Activated CD4-positive, alpha-beta T cell treated with anti-CD3 and anti-CD28 coated beads, Interleukin-2, amount 50 U/mL, for 24 hours (primary cell): ENCODE results near the gene BTBD9.

ENCODE experiments used
- DNase-seq, 2 donors: peaks; one replicate each; pipeline ENCODE4 v3.0.0-alpha.2; 2020; ENCODE audit warnings: low read depth in 1 of 2, low spot score in 1 of 2

Gene BTBD9

DNA sequence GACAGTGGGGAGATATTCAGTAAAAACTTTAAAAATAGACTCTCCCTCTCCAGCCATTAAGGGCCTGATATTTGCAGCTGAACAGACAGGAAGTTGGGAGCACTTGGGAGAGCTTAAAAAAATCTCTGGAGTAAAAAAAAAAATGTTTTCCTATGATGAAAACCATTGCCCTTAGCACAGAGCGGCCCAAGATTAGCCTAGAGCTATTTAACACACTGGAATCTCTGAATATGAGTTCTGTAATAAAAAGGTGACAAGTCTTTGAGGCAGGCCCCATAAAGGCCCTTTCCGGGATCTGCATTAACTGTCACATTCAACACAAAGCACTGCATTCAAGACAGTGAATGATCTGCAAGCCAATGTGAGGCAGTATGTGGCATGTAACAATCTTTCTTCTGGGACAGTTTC, 426.5 kb downstream of the BTBD9 start:
- DNase-seq = no peak

GRCh38 chr6:38212579-38212978, 427.1 kb downstream of the BTBD9 start:
- no peak for DNase-seq

DNA sequence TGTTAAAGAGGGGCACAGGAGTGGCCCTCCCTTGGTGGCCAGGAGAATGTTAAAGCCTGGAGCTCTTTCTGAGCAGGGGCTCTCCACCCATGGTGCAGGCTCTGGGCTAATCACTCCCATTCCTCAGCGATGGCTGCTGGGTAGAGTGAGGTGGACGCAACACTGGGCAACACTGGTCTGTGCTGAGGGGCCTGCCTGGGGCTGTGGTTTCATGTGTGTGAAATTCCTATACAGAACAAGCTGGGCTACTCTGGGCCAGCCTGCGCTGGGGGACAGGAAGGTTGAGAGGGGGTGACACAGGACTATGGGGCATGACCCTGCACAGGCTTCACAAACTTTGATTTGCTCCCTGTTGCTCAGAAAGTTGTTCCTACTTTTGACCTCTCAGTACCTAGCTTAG, 427.6 kb downstream of the BTBD9 start:
- no peak for DNase-seq

- no peak for DNase-seq
Measured at GRCh38 chr6:38209371-38210260, 430.1 kb downstream of the BTBD9 start.

DNA sequence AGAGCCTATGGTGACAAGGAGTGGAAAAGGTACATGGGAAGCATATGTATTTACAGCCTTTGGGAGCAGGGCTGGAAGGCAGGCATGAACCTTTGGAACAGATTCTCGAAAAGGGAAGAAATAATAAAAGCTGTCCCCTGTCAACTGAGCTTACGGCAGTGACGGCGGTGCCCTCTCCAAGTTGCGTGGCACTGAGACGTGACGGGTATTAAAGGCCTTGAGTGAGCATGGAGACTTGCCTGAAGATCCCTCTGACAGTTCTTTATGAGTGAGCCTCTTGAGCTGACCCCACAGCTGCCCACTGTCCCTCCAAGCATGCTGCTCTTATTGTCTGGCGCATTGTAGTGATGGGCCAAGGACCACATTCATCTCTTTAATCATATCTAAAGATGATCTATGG, 431.7 kb downstream of the BTBD9 start:
- no peak for DNase-seq

DNA sequence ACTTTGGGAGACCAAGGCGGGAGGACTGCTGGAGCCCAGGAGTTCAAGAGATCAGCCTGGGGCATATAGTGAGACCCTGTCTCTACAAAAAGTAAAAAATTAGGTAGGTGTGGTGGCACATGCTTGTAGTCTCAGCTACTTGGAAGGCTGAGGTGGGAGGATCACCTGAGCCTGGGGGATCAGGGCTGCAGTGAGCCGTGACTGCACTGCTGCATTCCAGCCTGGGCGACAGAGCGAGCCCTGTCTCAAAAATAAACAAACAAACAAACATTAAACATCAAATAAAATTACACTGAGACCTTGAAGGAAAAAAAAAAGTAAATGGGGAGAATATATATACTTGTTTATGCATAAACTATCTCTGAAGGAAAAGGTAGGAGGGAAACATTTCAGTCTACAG, 432.4 kb downstream of the BTBD9 start:
- DNase-seq = no peak

GRCh38 chr6:38198219-38198618, 441.5 kb downstream of the BTBD9 start:
- DNase-seq = no peak

GRCh38 chr6:38195113-38195635, 444.6 kb downstream of the BTBD9 start:
- no peak for DNase-seq

DNA sequence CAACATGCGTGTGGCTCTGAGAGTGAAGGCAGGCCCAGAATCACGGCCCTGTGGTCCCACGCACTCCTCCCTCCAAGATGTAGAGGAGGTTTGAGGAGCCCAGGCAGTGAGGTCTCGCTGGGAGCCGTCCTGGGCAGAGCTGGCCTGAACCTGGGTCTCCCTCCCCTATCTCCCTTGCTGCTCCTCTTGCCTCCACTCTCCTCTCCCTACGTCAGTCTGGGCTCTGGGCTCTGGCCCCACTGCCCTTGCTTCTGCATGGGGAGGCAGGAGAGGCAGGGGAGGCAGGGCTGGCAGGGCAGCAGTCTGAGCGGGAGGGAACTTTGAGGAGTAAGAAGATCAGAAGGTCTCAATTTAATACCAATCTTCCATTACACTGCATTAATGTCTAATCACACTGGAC, 445.1 kb downstream of the BTBD9 start:
- DNase-seq = no peak

- DNase-seq = no peak
Measured at GRCh38 chr6:38194282-38194572, 445.5 kb downstream of the BTBD9 start.

DNA sequence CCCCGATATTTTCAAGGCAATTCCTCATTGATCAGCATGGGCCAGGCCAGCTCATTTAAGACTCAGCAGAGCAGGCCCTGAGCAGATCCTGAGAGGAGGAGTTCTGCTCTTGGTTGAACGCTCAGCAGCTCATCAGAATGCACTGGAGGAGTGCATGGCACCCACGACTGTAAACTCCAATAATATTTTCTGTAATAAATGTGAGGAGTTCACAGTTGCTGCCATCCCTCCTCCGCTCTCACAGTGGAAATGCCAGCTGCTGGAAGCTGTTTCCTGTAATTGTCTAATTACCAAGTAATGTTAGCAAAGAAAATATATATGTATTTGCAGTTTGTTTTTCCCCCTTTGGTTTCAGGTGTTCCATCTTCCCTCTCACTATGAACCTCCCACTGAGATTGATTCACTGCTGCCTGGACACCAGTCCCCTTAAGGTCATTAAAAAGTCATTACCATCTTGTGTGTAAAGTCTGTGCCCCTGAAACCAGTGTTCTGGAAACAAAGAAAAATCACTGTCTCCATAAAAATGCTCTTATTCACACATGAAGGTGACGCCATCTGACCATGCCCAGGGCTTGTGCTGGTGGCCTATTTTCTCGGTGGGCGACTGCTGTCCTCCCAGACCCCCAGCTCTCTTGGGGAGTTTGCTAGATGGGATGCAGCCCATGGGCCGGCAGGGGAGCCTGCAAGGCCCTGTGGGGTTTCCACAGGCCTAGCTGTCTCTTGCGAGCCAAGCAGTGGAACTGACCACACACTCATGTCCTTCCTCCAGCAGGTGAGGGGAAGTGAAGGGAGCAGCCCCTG, 446.0 kb downstream of the BTBD9 start:
- no peak for DNase-seq

- DNase-seq = no peak
Measured at GRCh38 chr6:38193051-38193450, 446.7 kb downstream of the BTBD9 start.

DNA sequence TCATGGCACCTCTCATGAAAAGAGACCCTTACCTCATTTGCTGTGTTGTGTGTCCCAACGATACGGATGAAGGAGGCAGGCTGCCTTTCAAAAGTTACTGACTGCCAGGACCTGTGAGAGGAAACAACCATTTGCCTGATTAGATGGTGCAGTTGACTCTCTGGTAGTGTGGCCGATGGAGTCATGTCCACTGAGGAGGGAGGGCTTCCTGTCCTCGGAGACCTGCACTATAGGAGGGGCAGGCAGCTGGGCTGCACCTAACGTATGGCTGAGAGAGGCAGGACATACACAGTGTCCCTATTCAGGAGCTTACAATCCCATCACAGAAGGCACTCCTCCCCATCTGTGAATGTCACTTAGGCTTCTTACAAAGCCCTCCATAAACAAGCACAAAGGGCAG, 447.2 kb downstream of the BTBD9 start:
- no peak for DNase-seq

DNA sequence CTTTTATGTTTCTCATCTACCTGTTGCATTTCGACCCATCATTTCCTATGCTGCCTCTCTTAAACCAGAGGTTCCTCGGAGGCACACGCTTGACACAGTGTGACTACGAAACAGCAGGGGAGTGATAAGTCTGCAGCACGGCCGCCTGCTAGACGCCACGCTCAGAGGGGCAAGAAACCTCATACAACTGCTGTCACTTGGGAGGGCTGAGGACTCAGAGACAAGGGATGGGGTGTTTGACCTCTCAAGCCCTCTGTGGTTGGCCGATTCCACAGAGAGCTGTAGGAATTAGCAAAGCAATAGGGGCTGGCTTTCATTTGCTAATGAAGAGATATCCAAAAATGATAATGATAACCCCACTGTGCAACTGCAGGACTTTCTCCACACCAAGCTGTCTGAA, 447.7 kb downstream of the BTBD9 start:
- no peak for DNase-seq

GRCh38 chr6:38191418-38191817, 448.3 kb downstream of the BTBD9 start:
- no peak for DNase-seq

GRCh38 chr6:38188677-38189335, 450.9 kb downstream of the BTBD9 start:
- DNase-seq = no peak

GRCh38 chr6:38187811-38188590, 451.7 kb downstream of the BTBD9 start:
- no peak for DNase-seq

DNA sequence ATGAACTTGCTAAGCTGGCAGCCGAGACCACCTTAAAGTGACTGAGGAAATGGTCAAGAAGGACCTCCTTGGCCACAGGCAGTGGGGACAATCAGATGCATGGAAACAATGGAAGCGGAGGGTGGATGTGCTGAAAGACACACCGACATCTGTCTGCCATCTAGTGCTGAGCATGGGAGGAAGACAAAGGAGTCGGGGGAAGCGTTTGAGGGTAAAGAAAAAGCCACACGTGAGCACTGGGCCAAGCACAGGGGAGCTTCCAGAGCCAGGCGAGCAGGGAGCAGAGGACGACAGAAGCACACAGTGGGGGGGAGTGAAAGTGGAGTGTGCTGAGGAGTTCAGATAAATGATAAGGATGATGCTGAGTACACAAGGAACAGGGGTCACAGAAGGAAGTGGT, 452.4 kb downstream of the BTBD9 start:
- no peak for DNase-seq

- DNase-seq = no peak
Measured at GRCh38 chr6:38185752-38186151, 454.0 kb downstream of the BTBD9 start.

DNA sequence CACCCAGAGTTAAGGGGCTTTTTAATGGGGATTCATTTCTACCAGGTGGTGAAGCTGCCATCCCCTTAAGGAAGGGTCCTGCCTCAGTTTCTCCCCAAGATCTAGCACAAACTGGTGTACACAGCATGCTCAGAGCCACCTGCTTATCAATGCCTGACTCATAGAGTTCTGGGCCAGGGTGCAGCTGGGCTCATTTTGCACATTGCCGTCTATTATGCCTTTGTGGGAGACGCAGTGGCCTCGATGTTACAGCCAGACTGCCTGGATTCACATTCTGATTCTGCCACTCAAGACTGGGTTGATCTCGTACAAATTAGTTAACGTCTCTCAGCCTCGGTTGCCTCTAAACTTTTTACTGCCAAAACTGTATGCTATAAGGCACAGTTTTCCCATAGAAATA, 454.5 kb downstream of the BTBD9 start:
- DNase-seq = no peak

DNA sequence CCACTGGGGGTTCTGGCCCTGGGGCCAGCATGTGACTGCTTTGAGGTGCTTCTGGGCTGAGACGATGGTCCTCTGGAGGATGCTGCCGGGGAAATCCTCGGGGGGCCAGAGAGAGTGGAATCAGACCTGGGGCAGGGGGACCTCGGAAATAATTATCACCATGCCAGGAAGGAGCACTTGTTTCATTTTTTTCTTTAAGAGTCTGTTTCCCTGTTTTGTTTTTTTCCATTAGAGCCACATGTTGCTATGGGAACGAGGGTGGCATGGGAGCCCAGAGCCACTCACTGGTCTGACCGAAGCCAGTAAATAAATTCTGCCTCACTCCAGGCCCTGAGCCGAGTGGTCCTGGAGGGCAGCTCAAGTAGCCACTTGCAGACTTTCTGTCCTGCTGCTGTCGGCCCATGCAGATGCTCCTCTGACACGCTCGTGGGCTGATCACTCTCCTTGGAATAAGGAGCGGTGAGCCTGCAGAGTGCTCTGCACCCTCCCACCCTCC, 455.1 kb downstream of the BTBD9 start:
- DNase-seq = no peak
